Left ventricle myocardium inferior (tissue), 1 donor: ENCODE data around the gene ISCA2. TPM values are rescaled to one million over a fixed set of nuclear protein-coding genes. Genes with fewer than 3 reads are reported as not detected.

Experiments used
- DNase-seq: peaks from one replicate; pipeline ENCODE4 v3.0.0-alpha.2; 2020
- H3K27ac ChIP-seq: fragments of 200-600 bp; replicated peaks from 2 replicates; pipeline ENCODE4 v1.8.0; 2021
- H3K27me3 ChIP-seq: fragments of 200-600 bp; 2 replicates; pipeline ENCODE4 v1.8.0; 2021; ENCODE audit warnings: low read depth
- H3K36me3 ChIP-seq: fragments of 200-600 bp; 2 replicates; pipeline ENCODE4 v1.8.0; 2021
- H3K4me1 ChIP-seq: fragments of 200-600 bp; 2 replicates; pipeline ENCODE4 v1.8.0; 2021
- H3K4me3 ChIP-seq: fragments of 200-600 bp; 2 replicates; pipeline ENCODE4 v1.8.0; 2021; ENCODE audit warnings: mild to moderate bottlenecking, moderate library complexity
- H3K9me3 ChIP-seq: fragments of 200-600 bp; replicated peaks from 2 replicates; pipeline ENCODE4 v1.8.0; 2021
- CTCF ChIP-seq: fragments of 200-600 bp; IDR thresholded peaks from 2 replicates; pipeline ENCODE4 v1.8.0; 2021; ENCODE audit warnings: antibody characterized with exemption, mild to moderate bottlenecking, borderline replicate concordance
- intact Hi-C: fragments of 100-400 bp; cut with micrococcal nuclease; formaldehyde crosslinking; loops from one replicate; pipeline ENCODE4 v1.11.0; 2022
- total RNA-seq: library from RNA; stranded (reverse); fragmentation: NEBNext Ultra II Directional; extraction: Animal tissue kit (Norgen Biotek cat#: 25700); gene quantifications from one replicate; pipeline ENCODE4 v1.2.1, GENCODE V29; 2021
- donor health status: DM: no; HTN: yes; CAD: no; lungs with severe emphysema.

Gene ISCA2
- total RNA-seq, 1 donor from 2014 or later, result 45.8 TPM

- DNase-seq, result no peak
- intact Hi-C loops, result no loop called here
Measured at GRCh38 chr14:74524812-74525135, 31.2 kb downstream of the ISCA2 start.

GRCh38 chr14:74525361-74525851 is 31.8 kb downstream of the ISCA2 start:
- H3K27ac ChIP-seq, result no peak overlapping the region
- DNase-seq, result no peak
- H3K4me3 ChIP-seq, result no peak overlapping the region
- H3K9me3 ChIP-seq, result no peaks in the 10 kb centered on the region
- TF ChIP-seq CTCF, result no peak
- no peaks in the 10 kb centered on the region for H3K36me3 ChIP-seq
- intact Hi-C loops, result no loop called here
- H3K27me3 ChIP-seq, result peaks cover 11% of the 10 kb centered on the region
- H3K4me1 ChIP-seq, result no peaks in the 10 kb centered on the region

More at GRCh38 chr14:74524812-74525135, 31.2 kb downstream of the ISCA2 start:
- no peaks in the 10 kb centered on the region for H3K4me1 ChIP-seq
- no peak overlapping the region for H3K4me3 ChIP-seq
- TF ChIP-seq CTCF, result no peak
- H3K9me3 ChIP-seq, result no peaks in the 10 kb centered on the region
- H3K27me3 ChIP-seq, result peaks cover 11% of the 10 kb centered on the region
- H3K27ac ChIP-seq, result no peak overlapping the region
- no peaks in the 10 kb centered on the region for H3K36me3 ChIP-seq

- Histone ChIP-seq H3K4me1 (no peaks in the 10 kb centered on the region), H3K9me3 (no peaks in the 10 kb centered on the region), H3K4me3 (no peak overlapping the region), H3K36me3 (no peaks in the 10 kb centered on the region), H3K27ac (no peak overlapping the region), H3K27me3 (peaks cover 11% of the 10 kb centered on the region)
- no peak for TF ChIP-seq CTCF
- DNase-seq, result no peak
- intact Hi-C loops, result no loop called here
Measured at GRCh38 chr14:74526854-74527585, 33.5 kb downstream of the ISCA2 start.

GRCh38 chr14:74527736-74528280 is 34.2 kb downstream of the ISCA2 start:
- intact Hi-C loops, result no loop called here
- no peak for DNase-seq
- H3K9me3 ChIP-seq, result no peaks in the 10 kb centered on the region
- H3K27ac ChIP-seq, result no peak overlapping the region
- no peak overlapping the region for H3K4me3 ChIP-seq
- peaks cover 10% of the 10 kb centered on the region for H3K27me3 ChIP-seq
- H3K4me1 ChIP-seq, result no peaks in the 10 kb centered on the region
- no peaks in the 10 kb centered on the region for H3K36me3 ChIP-seq
- TF ChIP-seq CTCF, result no peak

GRCh38 chr14:74528406-74528805 is 34.8 kb downstream of the ISCA2 start:
- Histone ChIP-seq H3K36me3 (no peaks in the 10 kb centered on the region), H3K27me3 (peaks cover 4% of the 10 kb centered on the region), H3K27ac (no peak overlapping the region), H3K4me3 (no peak overlapping the region), H3K9me3 (no peaks in the 10 kb centered on the region), H3K4me1 (no peaks in the 10 kb centered on the region)
- no peak for TF ChIP-seq CTCF
- DNase-seq, result no peak
- intact Hi-C loops, result no loop called here
